ENCODE data around the gene L3MBTL4.

Gene L3MBTL4

DNA sequence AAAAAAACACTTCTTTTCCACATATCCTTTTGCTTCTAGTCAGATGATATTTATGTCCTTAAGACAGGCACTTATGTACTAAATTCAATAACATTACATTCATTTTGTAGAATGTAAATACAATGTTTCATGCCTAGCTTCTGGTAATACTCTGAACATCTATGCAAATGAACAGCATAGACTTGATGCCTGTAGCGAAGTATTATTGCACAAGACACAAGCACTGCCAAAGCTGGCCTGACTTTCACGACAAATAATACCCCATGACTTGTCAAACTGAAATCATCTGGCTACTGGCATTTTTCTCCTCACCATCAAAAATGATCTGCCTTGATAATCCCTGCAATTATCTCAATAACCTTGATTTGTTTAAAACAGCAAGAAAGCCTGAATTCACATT, 101.3 kb downstream of the L3MBTL4 start:
- no peak for TF ChIP-seq CTCF (IDR thresholded peaks at IDR 0.05; ENCODE audit: low read depth, low read length, missing control alignments)

GRCh38 chr18:6311456-6312215, 103.1 kb downstream of the L3MBTL4 start:
- Histone ChIP-seq H3K27me3 (replicated peaks) (no peaks in the 10 kb centered on the region), H3K27ac (no peak overlapping the region), H3K4me3 (ENCODE audit: low read depth, low read length) (no peak overlapping the region), H3K36me3 (replicated peaks) (no peaks in the 10 kb centered on the region)
- DNase-seq = no peak
- in situ Hi-C loops (cut with HindIII; ENCODE audit: low pct_ligation_motif_present, low sequenced_read_pairs) = no loop called here
- no peak for TF ChIP-seq CTCF (IDR thresholded peaks at IDR 0.05; ENCODE audit: low read depth, low read length, missing control alignments)

More for the DNA sequence above, 101.3 kb downstream of the L3MBTL4 start:
- no peak overlapping the region for H3K27ac ChIP-seq
- H3K4me3 ChIP-seq (ENCODE audit: low read depth, low read length) = no peak overlapping the region
- no peaks in the 10 kb centered on the region for H3K27me3 ChIP-seq (replicated peaks)
- in situ Hi-C loops (cut with HindIII; ENCODE audit: low pct_ligation_motif_present, low sequenced_read_pairs) = no loop called here
- H3K36me3 ChIP-seq (replicated peaks) = no peaks in the 10 kb centered on the region
- no peak for DNase-seq

- Histone ChIP-seq H3K27me3 (replicated peaks) (no peaks in the 10 kb centered on the region), H3K4me3 (ENCODE audit: low read depth, low read length) (no peak overlapping the region), H3K36me3 (replicated peaks) (no peaks in the 10 kb centered on the region), H3K27ac (no peak overlapping the region)
- in situ Hi-C loops (cut with HindIII; ENCODE audit: low pct_ligation_motif_present, low sequenced_read_pairs) = no loop called here
- no peak for DNase-seq
- TF ChIP-seq CTCF (IDR thresholded peaks at IDR 0.05; ENCODE audit: low read depth, low read length, missing control alignments) = no peak
These were observed 104.0 kb downstream of the L3MBTL4 start for GRCh38 chr18:6310714-6311113.

- H3K36me3 ChIP-seq (replicated peaks) = no peaks in the 10 kb centered on the region
- no peak overlapping the region for H3K4me3 ChIP-seq (ENCODE audit: low read depth, low read length)
- in situ Hi-C loops (cut with HindIII; ENCODE audit: low pct_ligation_motif_present, low sequenced_read_pairs) = no loop called here
- no peak overlapping the region for H3K27ac ChIP-seq
- no peak for TF ChIP-seq CTCF (IDR thresholded peaks at IDR 0.05; ENCODE audit: low read depth, low read length, missing control alignments)
- DNase-seq = no peak
- no peaks in the 10 kb centered on the region for H3K27me3 ChIP-seq (replicated peaks)
These were observed 116.8 kb downstream of the L3MBTL4 start for GRCh38 chr18:6297875-6298274.

GRCh38 chr18:6294148-6294784, 120.4 kb downstream of the L3MBTL4 start:
- Histone ChIP-seq H3K4me3 (ENCODE audit: low read depth, low read length) (no peak overlapping the region), H3K36me3 (replicated peaks) (no peaks in the 10 kb centered on the region), H3K27me3 (replicated peaks) (no peaks in the 10 kb centered on the region), H3K27ac (no peak overlapping the region)
- DNase-seq = peak; percentile 13
- no peak for TF ChIP-seq CTCF (IDR thresholded peaks at IDR 0.05; ENCODE audit: low read depth, low read length, missing control alignments)
- in situ Hi-C loops (cut with HindIII; ENCODE audit: low pct_ligation_motif_present, low sequenced_read_pairs) = no loop called here
